Chondrocyte (in vitro differentiated cells): ENCODE measurements around the gene CADPS. TPM values are rescaled to one million over a fixed set of nuclear protein-coding genes. Genes with fewer than 3 reads are reported as not detected.

ENCODE experiments used
- DNase-seq: peaks from one replicate; pipeline ENCODE4 v3.0.0; 2021; ENCODE audit warnings: mixed read lengths, low spot score
- H3K27ac Mint-ChIP-seq: one replicate; pipeline ENCODE4 v1.8.0; 2021; ENCODE audit warnings: mild to moderate bottlenecking, moderate library complexity, mixed read lengths; ENCODE audit not compliant: unreplicated experiment
- H3K27me3 Mint-ChIP-seq: 2 replicates; pipeline ENCODE4 v1.8.0; 2021; ENCODE audit warnings: low read depth, mixed read lengths
- H3K36me3 Mint-ChIP-seq: 2 replicates; pipeline ENCODE4 v1.8.0; 2021; ENCODE audit warnings: low read depth, mixed read lengths
- H3K4me1 Mint-ChIP-seq: 2 replicates; pipeline ENCODE4 v1.8.0; 2021; ENCODE audit warnings: low read depth, mild to moderate bottlenecking, mixed read lengths
- H3K4me3 Mint-ChIP-seq: one replicate; pipeline ENCODE4 v1.8.0; 2021; ENCODE audit warnings: mild to moderate bottlenecking, moderate library complexity, mixed read lengths; ENCODE audit not compliant: unreplicated experiment
- H3K9me3 Mint-ChIP-seq: 2 replicates; pipeline ENCODE4 v1.8.0; 2021; ENCODE audit warnings: low read depth, mixed read lengths
- CTCF ChIP-seq: fragments of 200-600 bp; sonication (generic); IDR thresholded peaks from 2 replicates; pipeline ENCODE4 v1.5.0; 2021; ENCODE audit warnings: antibody characterized with exemption, mild to moderate bottlenecking, moderate library complexity
- total RNA-seq: library from RNA; stranded (reverse); gene quantifications from 3 replicates; pipeline ENCODE4 v1.2.1, GENCODE V29; 2021

Gene CADPS
- total RNA-seq, 1 donor from 2014 or later = not detected

GRCh38 chr3:62532796-62533195 lies 342.4 kb downstream of the CADPS start:
- no peak for DNase-seq
- H3K36me3 Mint-ChIP-seq = no peaks in the 10 kb centered on the region
- no peaks in the 10 kb centered on the region for H3K9me3 Mint-ChIP-seq
- H3K4me3 Mint-ChIP-seq = no peak overlapping the region
- H3K27ac Mint-ChIP-seq = no peak overlapping the region
- TF ChIP-seq CTCF = no peak
- H3K27me3 Mint-ChIP-seq = peaks cover 44% of the 10 kb centered on the region
- no peaks in the 10 kb centered on the region for H3K4me1 Mint-ChIP-seq

- H3K4me3 Mint-ChIP-seq = no peak overlapping the region
- peaks cover 41% of the 10 kb centered on the region for H3K27me3 Mint-ChIP-seq
- no peak for DNase-seq
- H3K9me3 Mint-ChIP-seq = no peaks in the 10 kb centered on the region
- H3K27ac Mint-ChIP-seq = no peak overlapping the region
- no peaks in the 10 kb centered on the region for H3K36me3 Mint-ChIP-seq
- H3K4me1 Mint-ChIP-seq = no peaks in the 10 kb centered on the region
- TF ChIP-seq CTCF = no peak
Measured at GRCh38 chr3:62531981-62532380, 343.2 kb downstream of the CADPS start.

DNA sequence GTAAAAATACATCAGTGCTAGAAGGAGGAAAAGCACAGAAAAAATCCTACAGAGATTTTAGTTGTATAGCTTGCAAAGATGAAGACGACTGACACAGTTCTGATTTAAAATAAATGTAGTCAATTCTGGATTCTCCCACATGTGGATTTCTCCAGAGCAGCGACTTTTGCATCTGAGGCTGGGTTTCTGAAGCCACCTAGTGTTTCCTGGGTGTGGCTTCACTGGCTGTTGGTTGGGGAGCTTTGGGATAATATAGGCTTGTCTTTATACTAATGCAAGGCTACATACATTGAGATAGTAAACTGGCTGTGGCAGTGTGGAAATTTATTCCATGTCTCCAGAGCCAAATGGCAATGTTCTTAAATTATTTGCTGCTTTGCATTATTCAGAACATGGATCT lies 343.7 kb downstream of the CADPS start:
- peaks cover 36% of the 10 kb centered on the region for H3K27me3 Mint-ChIP-seq

DNA sequence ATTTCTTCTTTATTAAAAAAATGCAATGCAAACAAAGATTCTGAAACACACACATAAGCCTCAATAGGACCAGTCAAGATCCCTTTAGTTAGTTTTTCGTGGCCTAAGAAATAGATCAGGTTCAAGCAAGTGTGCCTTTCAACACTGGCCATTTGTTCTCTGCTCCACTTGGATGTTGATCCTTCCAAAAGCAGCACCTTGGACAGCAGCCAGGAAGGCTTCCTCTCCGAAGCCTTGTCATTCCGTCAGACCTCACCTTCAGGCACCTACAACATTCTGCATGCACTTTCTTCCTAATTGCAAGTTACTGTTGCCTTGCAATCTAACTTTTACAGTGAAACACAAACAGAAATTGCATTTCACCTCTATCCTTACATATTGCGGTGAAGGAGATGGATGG lies 346.0 kb downstream of the CADPS start:
- no peaks in the 10 kb centered on the region for H3K36me3 Mint-ChIP-seq
- H3K9me3 Mint-ChIP-seq = no peaks in the 10 kb centered on the region
- H3K4me1 Mint-ChIP-seq = no peaks in the 10 kb centered on the region
- no peak overlapping the region for H3K27ac Mint-ChIP-seq
- DNase-seq = no peak
- no peak overlapping the region for H3K4me3 Mint-ChIP-seq
- H3K27me3 Mint-ChIP-seq = peaks cover 35% of the 10 kb centered on the region
- TF ChIP-seq CTCF = no peak

More for the DNA sequence above, 343.7 kb downstream of the CADPS start:
- no peak for TF ChIP-seq CTCF
- Mint-ChIP-seq H3K36me3 (no peaks in the 10 kb centered on the region), H3K4me1 (no peaks in the 10 kb centered on the region), H3K9me3 (no peaks in the 10 kb centered on the region), H3K4me3 (no peak overlapping the region), H3K27ac (no peak overlapping the region)
- DNase-seq = no peak

DNA sequence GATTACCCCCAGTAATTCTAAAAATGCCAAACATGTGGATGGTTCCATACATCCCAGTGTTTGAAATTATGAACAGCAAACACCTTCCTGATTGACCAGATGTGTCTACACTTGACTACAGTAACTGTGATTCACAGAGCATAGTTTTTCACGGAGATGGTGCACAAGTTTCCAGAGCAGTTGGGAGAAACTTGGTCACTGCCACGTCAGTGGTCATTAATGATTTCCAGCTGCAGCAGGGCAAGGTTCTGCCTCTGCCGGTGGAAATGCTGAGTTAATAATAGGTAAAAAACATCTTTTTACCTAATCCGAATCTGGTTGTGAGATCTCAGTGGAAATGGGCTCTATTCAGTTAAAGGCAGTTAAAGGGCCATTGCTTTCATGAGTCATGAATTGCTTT lies 347.7 kb downstream of the CADPS start:
- H3K27ac Mint-ChIP-seq = no peak overlapping the region
- no peaks in the 10 kb centered on the region for H3K9me3 Mint-ChIP-seq
- H3K27me3 Mint-ChIP-seq = peaks cover 37% of the 10 kb centered on the region
- H3K36me3 Mint-ChIP-seq = no peaks in the 10 kb centered on the region
- DNase-seq = no peak
- TF ChIP-seq CTCF = no peak
- no peak overlapping the region for H3K4me3 Mint-ChIP-seq
- no peaks in the 10 kb centered on the region for H3K4me1 Mint-ChIP-seq
